HCT116 (cell line): ENCODE measurements around the gene C17orf100. TPM values are rescaled to one million over a fixed set of nuclear protein-coding genes. Genes with fewer than 3 reads are reported as not detected.

Source experiments
- ATAC-seq: fragments of 200-7000 bp; cut with Tn5 transposase; 2 replicates; pipeline ENCODE4 v1.9.1; 2020; ENCODE audit warnings: mild to moderate bottlenecking, moderate library complexity
- BruUV-seq: library from RNA; stranded (reverse); fragments of 400-500 nt; replicated peaks from 2 replicates; lab custom pipeline; 2021; lab: Mats Ljungman, UMichigan
- CTCF ChIA-PET: fragments of 300-600 bp; sonication (Branson Sonifier 250); formaldehyde crosslinking; loops from one replicate; lab custom pipeline; 2021; ENCODE audit warnings: antibody characterized with exemption; lab: Charles Lee
- POLR2A ChIA-PET: fragments of 300-600, 350-600 bp; sonication (Branson Sonifier 250); formaldehyde crosslinking; loops from one replicate; lab custom pipeline; 2021; ENCODE audit warnings: antibody characterized with exemption; lab: Charles Lee
- RAD21 ChIA-PET, 2 experiments: fragments of 300-600 bp; sonication (Branson Sonifier 250); formaldehyde crosslinking; loops; one replicate each; lab custom pipeline; 2023; ENCODE audit warnings: low total read pairs in 2 of 2; ENCODE audit not compliant: uncharacterized antibody in 2 of 2, unreplicated experiment in 2 of 2, low non-redundant PET in 1 of 2; lab: Charles Lee
- DNase-seq: peaks from one replicate; pipeline ENCODE4 v3.0.0-alpha.2; 2010; ENCODE audit warnings: low read depth, low spot score
- H2AFZ ChIP-seq: fragments of 200-600 bp; shearing (Covaris generic), sonication (generic); 2 replicates; pipeline ENCODE4 v1.6.1; 2017; ENCODE audit warnings: low read depth, mixed run types, mixed read lengths, antibody characterized with exemption, low read length; ENCODE audit not compliant: poor library complexity, severe bottlenecking
- H3K27ac ChIP-seq: 2 replicates; pipeline ENCODE4 v1.5.1; 2012; ENCODE audit warnings: low read depth, low read length
- H3K27me3 ChIP-seq: fragments of 200-600 bp; sonication (generic); 2 replicates; pipeline ENCODE4 v1.6.1; 2016; ENCODE audit warnings: mixed run types, low read length, mixed read lengths; ENCODE audit not compliant: insufficient read depth
- H3K36me3 ChIP-seq, 2 experiments: fragments of 200-500 bp in 1 of 2; fragments of 200-600 bp in 1 of 2; sonication (Bioruptor generic) in 1 of 2; sonication (generic) in 1 of 2; 2 replicates each; pipeline versions ENCODE4 v1.5.1 to v1.6.1; 2014 to 2016; ENCODE audit warnings: low read length in 2 of 2, inconsistent platforms in 1 of 2, mixed read lengths in 1 of 2, mixed run types in 1 of 2; ENCODE audit not compliant: insufficient read depth in 2 of 2, control insufficient read depth in 1 of 2
- H3K4me1 ChIP-seq, 2 experiments: fragments of 200-600 bp in 1 of 2; sonication (generic) in 1 of 2; 2 replicates each; pipeline versions ENCODE4 v1.5.1 to v1.6.1; 2012 to 2017; ENCODE audit warnings: low read length in 2 of 2, inconsistent platforms in 1 of 2, mild to moderate bottlenecking in 1 of 2, mixed read lengths in 1 of 2, mixed run types in 1 of 2, moderate library complexity in 1 of 2; ENCODE audit not compliant: insufficient read depth in 2 of 2, control insufficient read depth in 1 of 2
- H3K4me2 ChIP-seq: fragments of 200-600 bp; sonication (generic); 2 replicates; pipeline ENCODE4 v1.6.1; 2017; ENCODE audit warnings: mixed run types, low read length, mixed read lengths
- H3K4me3 ChIP-seq, 2 experiments: fragments of 200-600 bp in 1 of 2; sonication (generic) in 1 of 2; replicated peaks in 1 of 2; 2 replicates each; pipeline ENCODE4 v1.5.1; 2011 to 2016; ENCODE audit warnings: low read length in 2 of 2, control low read depth in 1 of 2, low read depth in 1 of 2, mild to moderate bottlenecking in 1 of 2, mixed read lengths in 1 of 2, mixed run types in 1 of 2
- H3K79me2 ChIP-seq: fragments of 200-600 bp; sonication (generic); 2 replicates; pipeline ENCODE4 v1.6.1; 2017; ENCODE audit warnings: mild to moderate bottlenecking, mixed run types, low read length, moderate library complexity, mixed read lengths; ENCODE audit not compliant: insufficient read depth
- H3K9ac ChIP-seq: fragments of 200-600 bp; sonication (generic); 2 replicates; pipeline ENCODE4 v1.6.1; 2016; ENCODE audit warnings: low read length, mixed read lengths
- H3K9me2 ChIP-seq: fragments of 200-600 bp; sonication (generic), shearing (Covaris generic); 2 replicates; pipeline ENCODE4 v1.6.1; 2017; ENCODE audit warnings: mixed run types, mild to moderate bottlenecking, moderate library complexity; ENCODE audit not compliant: insufficient read depth
- H3K9me3 ChIP-seq, 2 experiments: fragments of 200-500 bp in 1 of 2; fragments of 200-600 bp in 1 of 2; sonication (Bioruptor generic) in 1 of 2; sonication (generic) in 1 of 2; 2 replicates each; pipeline ENCODE4 v1.6.1; 2014 to 2017; ENCODE audit warnings: low read length in 2 of 2, mixed read lengths in 2 of 2, inconsistent platforms in 1 of 2, low read depth in 1 of 2, mild to moderate bottlenecking in 1 of 2, mixed run types in 1 of 2, moderate library complexity in 1 of 2; ENCODE audit not compliant: control insufficient read depth in 1 of 2, insufficient read depth in 1 of 2
- H4K20me1 ChIP-seq: fragments of 200-600 bp; sonication (generic), shearing (Covaris generic); 2 replicates; pipeline ENCODE4 v1.6.1; 2017; ENCODE audit warnings: mixed run types, mild to moderate bottlenecking, moderate library complexity; ENCODE audit not compliant: insufficient read depth
- CBX3 ChIP-seq: IDR thresholded peaks from 2 replicates; pipeline ENCODE4 v1.6.1; 2012; ENCODE audit warnings: low read depth
- CEBPB ChIP-seq: IDR thresholded peaks from 2 replicates; pipeline ENCODE4 v1.6.1; 2012; ENCODE audit warnings: low read depth
- EZH2 ChIP-seq: fragments of 200-600 bp; sonication (generic); IDR thresholded peaks from 2 replicates; pipeline ENCODE4 v1.6.1; 2017; ENCODE audit warnings: antibody characterized with exemption, mixed run types
- FOSL1 ChIP-seq: IDR thresholded peaks from 2 replicates; pipeline ENCODE4 v1.6.1; 2012; ENCODE audit warnings: low read depth
- RAD21 ChIP-seq: IDR thresholded peaks from 2 replicates; pipeline ENCODE4 v1.6.1; 2012; ENCODE audit warnings: low read depth, mild to moderate bottlenecking
- SIN3A ChIP-seq: IDR thresholded peaks from 2 replicates; pipeline ENCODE4 v1.6.1; 2012; ENCODE audit warnings: low read depth
- YY1 ChIP-seq: IDR thresholded peaks from 2 replicates; pipeline ENCODE4 v1.6.1; 2011; ENCODE audit warnings: low read length, low read depth, moderate library complexity, mild to moderate bottlenecking; ENCODE audit not compliant: insufficient replicate concordance; ENCODE audit errors: extremely low read depth
- intact Hi-C: fragments of 100-400 bp; cut with micrococcal nuclease; formaldehyde crosslinking; loops from 2 replicates; pipeline ENCODE4 v1.10.0; 2022
- total RNA-seq: library from RNA; stranded (reverse); gene quantifications from one replicate; pipeline ENCODE4 v1.2.1, GENCODE V29; 2021; ENCODE audit not compliant: unreplicated experiment
- TF ChIP-seq, protein P1 (sequence below): IDR thresholded peaks from 2 replicates; pipeline ENCODE4 v1.6.1; 2012; ENCODE audit warnings: low read depth
- TF ChIP-seq, protein P2 (sequence below): IDR thresholded peaks from 2 replicates; pipeline ENCODE4 v1.6.1; 2012
- TF ChIP-seq, protein P3 (sequence below): IDR thresholded peaks from 2 replicates; pipeline ENCODE4 v1.6.1; 2012

Gene C17orf100
- total RNA-seq, 1 experiment from 2014 or later, result 0.76 TPM

- H4K20me1 ChIP-seq, result no peaks in the 10 kb centered on the region
- ChIA-PET RAD21 (no interaction called here), CTCF (interaction anchor here (0.6 to 1.9 kb wide), 4 partner anchors 13 to 343 kb away, joined by 3 to 7 read pairs (median 3); no protein-coding TSS in a partner anchor), POLR2A (no interaction called here)
- no peak overlapping the region for H3K27ac ChIP-seq
- no peaks in the 10 kb centered on the region; the same call in 1 of the 2 replicates for H3K27me3 ChIP-seq
- H3K9ac ChIP-seq, result no peak overlapping the region
- H3K79me2 ChIP-seq, result no peaks in the 10 kb centered on the region
- no peaks in the 10 kb centered on the region for H3K9me3 ChIP-seq
- intact Hi-C loops, result no loop called here
- ATAC-seq, result no peak
- TF ChIP-seq CBX3 (no peak), RAD21 (no peak), EZH2 (no peak), FOSL1 (no peak), CEBPB (no peak), SIN3A (no peak), YY1 (no peak)
- TF ChIP-seq, protein P1, sequence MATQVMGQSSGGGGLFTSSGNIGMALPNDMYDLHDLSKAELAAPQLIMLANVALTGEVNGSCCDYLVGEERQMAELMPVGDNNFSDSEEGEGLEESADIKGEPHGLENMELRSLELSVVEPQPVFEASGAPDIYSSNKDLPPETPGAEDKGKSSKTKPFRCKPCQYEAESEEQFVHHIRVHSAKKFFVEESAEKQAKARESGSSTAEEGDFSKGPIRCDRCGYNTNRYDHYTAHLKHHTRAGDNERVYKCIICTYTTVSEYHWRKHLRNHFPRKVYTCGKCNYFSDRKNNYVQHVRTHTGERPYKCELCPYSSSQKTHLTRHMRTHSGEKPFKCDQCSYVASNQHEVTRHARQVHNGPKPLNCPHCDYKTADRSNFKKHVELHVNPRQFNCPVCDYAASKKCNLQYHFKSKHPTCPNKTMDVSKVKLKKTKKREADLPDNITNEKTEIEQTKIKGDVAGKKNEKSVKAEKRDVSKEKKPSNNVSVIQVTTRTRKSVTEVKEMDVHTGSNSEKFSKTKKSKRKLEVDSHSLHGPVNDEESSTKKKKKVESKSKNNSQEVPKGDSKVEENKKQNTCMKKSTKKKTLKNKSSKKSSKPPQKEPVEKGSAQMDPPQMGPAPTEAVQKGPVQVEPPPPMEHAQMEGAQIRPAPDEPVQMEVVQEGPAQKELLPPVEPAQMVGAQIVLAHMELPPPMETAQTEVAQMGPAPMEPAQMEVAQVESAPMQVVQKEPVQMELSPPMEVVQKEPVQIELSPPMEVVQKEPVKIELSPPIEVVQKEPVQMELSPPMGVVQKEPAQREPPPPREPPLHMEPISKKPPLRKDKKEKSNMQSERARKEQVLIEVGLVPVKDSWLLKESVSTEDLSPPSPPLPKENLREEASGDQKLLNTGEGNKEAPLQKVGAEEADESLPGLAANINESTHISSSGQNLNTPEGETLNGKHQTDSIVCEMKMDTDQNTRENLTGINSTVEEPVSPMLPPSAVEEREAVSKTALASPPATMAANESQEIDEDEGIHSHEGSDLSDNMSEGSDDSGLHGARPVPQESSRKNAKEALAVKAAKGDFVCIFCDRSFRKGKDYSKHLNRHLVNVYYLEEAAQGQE, result no peak
- TF ChIP-seq, protein P2, sequence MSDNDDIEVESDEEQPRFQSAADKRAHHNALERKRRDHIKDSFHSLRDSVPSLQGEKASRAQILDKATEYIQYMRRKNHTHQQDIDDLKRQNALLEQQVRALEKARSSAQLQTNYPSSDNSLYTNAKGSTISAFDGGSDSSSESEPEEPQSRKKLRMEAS, result no peak
- TF ChIP-seq, protein P3, sequence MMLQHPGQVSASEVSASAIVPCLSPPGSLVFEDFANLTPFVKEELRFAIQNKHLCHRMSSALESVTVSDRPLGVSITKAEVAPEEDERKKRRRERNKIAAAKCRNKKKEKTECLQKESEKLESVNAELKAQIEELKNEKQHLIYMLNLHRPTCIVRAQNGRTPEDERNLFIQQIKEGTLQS, result no peak
- no peak for DNase-seq
- H3K4me2 ChIP-seq, result no peak overlapping the region
- no peak overlapping the region for H2AFZ ChIP-seq
- no TSS peak for BruUV-seq
- H3K9me2 ChIP-seq, result no peaks in the 10 kb centered on the region
- H3K4me3 ChIP-seq, result no peak overlapping the region
- H3K4me1 ChIP-seq, result peaks cover 0 to 9% of the 10 kb centered on the region in 2 experiments; a peak in 2 of 4 replicates
- no peaks in the 10 kb centered on the region for H3K36me3 ChIP-seq
Observed at GRCh38 chr17:6660805-6661463, 9.4 kb downstream of the C17orf100 start.
